GM23338 (cell line): ENCODE results near the gene CACNA1C.

Experiments
- EZH2 ChIP-seq: fragments of 200-600 bp; sonication (generic); IDR thresholded peaks from one replicate; pipeline ENCODE4 v1.8.0; 2017; ENCODE audit warnings: antibody characterized with exemption, mild to moderate bottlenecking, low read depth; ENCODE audit not compliant: unreplicated experiment
- EZH2phosphoT487 ChIP-seq: fragments of 200-600 bp; sonication (generic); IDR thresholded peaks from one replicate; pipeline ENCODE4 v1.8.1; 2018; ENCODE audit warnings: antibody characterized with exemption; ENCODE audit not compliant: unreplicated experiment
- NANOG ChIP-seq: IDR thresholded peaks from 2 replicates; pipeline ENCODE4 v1.6.1; 2016; ENCODE audit warnings: antibody characterized with exemption, borderline replicate concordance
- TF ChIP-seq, protein P1 (sequence below), 2 experiments: fragments of 200-600 bp in 1 of 2; sonication (generic) in 1 of 2; conservative IDR thresholded peaks; 2 replicates each; pipeline versions ENCODE4 v1.5.1 to v1.6.1; 2016 to 2017; ENCODE audit warnings: antibody characterized with exemption in 2 of 2, low read depth in 2 of 2, mild to moderate bottlenecking in 2 of 2, moderate library complexity in 1 of 2

DNA sequence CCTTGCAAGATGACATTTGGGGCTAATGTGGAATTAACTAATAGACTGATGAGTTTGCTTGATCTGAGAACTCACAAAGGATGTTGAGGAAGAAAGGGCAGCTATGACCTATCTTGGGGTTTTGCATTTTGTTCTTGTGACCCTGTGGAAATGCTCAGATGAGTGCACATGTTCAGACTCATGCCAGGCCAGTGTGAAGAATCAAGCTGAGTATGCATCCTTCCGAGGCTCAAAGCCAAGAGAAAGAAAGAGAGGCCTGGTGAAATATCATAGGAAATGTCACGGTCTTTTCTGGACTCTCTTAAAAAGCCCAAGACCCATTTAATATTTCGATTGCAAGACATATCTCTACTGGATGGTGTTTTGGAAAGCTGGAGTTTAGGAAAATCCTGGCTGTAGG lies 96.3 kb downstream of the CACNA1C start:
- TF ChIP-seq NANOG = no peak
- TF ChIP-seq, protein P1, sequence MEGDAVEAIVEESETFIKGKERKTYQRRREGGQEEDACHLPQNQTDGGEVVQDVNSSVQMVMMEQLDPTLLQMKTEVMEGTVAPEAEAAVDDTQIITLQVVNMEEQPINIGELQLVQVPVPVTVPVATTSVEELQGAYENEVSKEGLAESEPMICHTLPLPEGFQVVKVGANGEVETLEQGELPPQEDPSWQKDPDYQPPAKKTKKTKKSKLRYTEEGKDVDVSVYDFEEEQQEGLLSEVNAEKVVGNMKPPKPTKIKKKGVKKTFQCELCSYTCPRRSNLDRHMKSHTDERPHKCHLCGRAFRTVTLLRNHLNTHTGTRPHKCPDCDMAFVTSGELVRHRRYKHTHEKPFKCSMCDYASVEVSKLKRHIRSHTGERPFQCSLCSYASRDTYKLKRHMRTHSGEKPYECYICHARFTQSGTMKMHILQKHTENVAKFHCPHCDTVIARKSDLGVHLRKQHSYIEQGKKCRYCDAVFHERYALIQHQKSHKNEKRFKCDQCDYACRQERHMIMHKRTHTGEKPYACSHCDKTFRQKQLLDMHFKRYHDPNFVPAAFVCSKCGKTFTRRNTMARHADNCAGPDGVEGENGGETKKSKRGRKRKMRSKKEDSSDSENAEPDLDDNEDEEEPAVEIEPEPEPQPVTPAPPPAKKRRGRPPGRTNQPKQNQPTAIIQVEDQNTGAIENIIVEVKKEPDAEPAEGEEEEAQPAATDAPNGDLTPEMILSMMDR (conservative IDR thresholded peaks at IDR 0.05; ENCODE audit: low read depth in 2 of 2) = no peak
- TF ChIP-seq EZH2phosphoT487 = no peak
- no peak for TF ChIP-seq EZH2
